Activated T-helper 1 cell treated with Interleukin-2 at 50 U/mL for 16 hours (primary cell): ENCODE results near the gene WDR86.

ENCODE experiments used
- DNase-seq: peaks from one replicate; pipeline ENCODE4 v3.0.0-alpha.2; 2020; ENCODE audit warnings: low read depth

The WDR86 gene

GRCh38 chr7:151406886-151407583 is 2.8 kb downstream of the WDR86 start:
- no peak for DNase-seq

- DNase-seq = no peak
Observed at GRCh38 chr7:151406051-151406875, 3.6 kb downstream of the WDR86 start.

- DNase-seq = no peak
Observed at GRCh38 chr7:151405588-151405987, 4.2 kb downstream of the WDR86 start.

GRCh38 chr7:151405056-151405455 is 4.8 kb downstream of the WDR86 start:
- DNase-seq = no peak

- no peak for DNase-seq
Observed at GRCh38 chr7:151404216-151405011, 5.4 kb downstream of the WDR86 start.

- DNase-seq = no peak
Observed at GRCh38 chr7:151403764-151404163, 6.1 kb downstream of the WDR86 start.

GRCh38 chr7:151402029-151402835 is 7.6 kb downstream of the WDR86 start:
- DNase-seq = no peak

- no peak for DNase-seq
Observed at GRCh38 chr7:151400626-151401315, 9.1 kb downstream of the WDR86 start.

- DNase-seq = no peak
Observed at GRCh38 chr7:151399906-151400305, 9.9 kb downstream of the WDR86 start.

GRCh38 chr7:151399305-151399601 is 10.6 kb downstream of the WDR86 start:
- no peak for DNase-seq

GRCh38 chr7:151398446-151399304 is 11.2 kb downstream of the WDR86 start:
- no peak for DNase-seq

- DNase-seq = no peak
Observed at GRCh38 chr7:151397026-151397425, 12.8 kb downstream of the WDR86 start.

- no peak for DNase-seq
Observed at GRCh38 chr7:151396328-151396970, 13.4 kb downstream of the WDR86 start.

GRCh38 chr7:151395036-151395367 is 14.8 kb downstream of the WDR86 start:
- no peak for DNase-seq

- no peak for DNase-seq
Observed at GRCh38 chr7:151394076-151395035, 15.5 kb downstream of the WDR86 start.

- DNase-seq = no peak
Observed at GRCh38 chr7:151393031-151393977, 16.5 kb downstream of the WDR86 start.

- DNase-seq = no peak
Observed at GRCh38 chr7:151392426-151392825, 17.4 kb downstream of the WDR86 start.

GRCh38 chr7:151392002-151392401 is 17.8 kb downstream of the WDR86 start:
- DNase-seq = no peak
